Uterus (tissue), 2 donors: ENCODE measurements around the gene DNM2.

Experiments used
- CTCF ChIP-seq, 4 experiments: fragments of 200-600 bp in 2 of 4; fragments of 450-650 bp in 2 of 4; sonication (generic) in 2 of 4; IDR thresholded peaks; one replicate each; pipeline ENCODE4 v1.5.1; 2016 to 2019; ENCODE audit warnings: antibody characterized with exemption in 4 of 4, mild to moderate bottlenecking in 2 of 4, moderate library complexity in 1 of 4
- POLR2A ChIP-seq, 2 donors: fragments of 450-650 bp; IDR thresholded peaks; one replicate each; pipeline ENCODE4 v1.6.1; 2016; ENCODE audit warnings: antibody characterized with exemption in 2 of 2, mild to moderate bottlenecking in 1 of 2, moderate library complexity in 1 of 2

- TF ChIP-seq CTCF (IDR thresholded peaks at IDR 0.05) (no peak), POLR2A (IDR thresholded peaks at IDR 0.05) (no peak)
These were observed 57.0 kb downstream of the DNM2 start for GRCh38 chr19:10774893-10775292.
